Measurements from ENCODE around the gene WEE1.

WEE1 gene

GRCh38 chr11:9573052-9573774 is at the start of gene WEE1:
Gene WEE1 (plus strand): TSS chr11:9573670. CDS start chr11:9573934, 264 bp downstream.
- peak; percentile 94 for DNase-seq (ENCODE audit: low read depth)
- TF ChIP-seq CTCF (conservative IDR thresholded peaks at IDR 0.05; ENCODE audit: low read depth, low read length) = no peak
- peak within 1 kb of the TSS; percentile 79 for H3K4me3 ChIP-seq (ENCODE audit: low read length)

- no peak overlapping the region for H3K4me3 ChIP-seq (ENCODE audit: low read length)
- no peak for TF ChIP-seq CTCF (conservative IDR thresholded peaks at IDR 0.05; ENCODE audit: low read depth, low read length)
- DNase-seq (ENCODE audit: low read depth) = no peak
These were observed 49.5 kb upstream of the WEE1 start for GRCh38 chr11:9524001-9524400.

- TF ChIP-seq CTCF (conservative IDR thresholded peaks at IDR 0.05; ENCODE audit: low read depth, low read length) = no peak
- no peak for DNase-seq (ENCODE audit: low read depth)
- no peak overlapping the region for H3K4me3 ChIP-seq (ENCODE audit: low read length)
These were observed 48.4 kb upstream of the WEE1 start for GRCh38 chr11:9525116-9525515.

- no peak overlapping the region for H3K4me3 ChIP-seq (ENCODE audit: low read length)
These were observed 45.9 kb upstream of the WEE1 start for GRCh38 chr11:9527481-9528135.

GRCh38 chr11:9528136-9528501 is 45.4 kb upstream of the WEE1 start:
- H3K4me3 ChIP-seq (ENCODE audit: low read length) = no peak overlapping the region
- TF ChIP-seq CTCF (conservative IDR thresholded peaks at IDR 0.05; ENCODE audit: low read depth, low read length) = no peak
- no peak for DNase-seq (ENCODE audit: low read depth)

More at GRCh38 chr11:9527481-9528135, 45.9 kb upstream of the WEE1 start:
- DNase-seq (ENCODE audit: low read depth) = peak; percentile 52
- no peak for TF ChIP-seq CTCF (conservative IDR thresholded peaks at IDR 0.05; ENCODE audit: low read depth, low read length)

GRCh38 chr11:9528573-9529333 is 44.7 kb upstream of the WEE1 start:
- no peak for DNase-seq (ENCODE audit: low read depth)
- no peak overlapping the region for H3K4me3 ChIP-seq (ENCODE audit: low read length)
- TF ChIP-seq CTCF (conservative IDR thresholded peaks at IDR 0.05; ENCODE audit: low read depth, low read length) = no peak
